GM19395 (cell line): ENCODE data around the gene R3HDML.
"Not testable (repeated sequence)": the region's sequence is repeated elsewhere in the genome, so short reads cannot be mapped to it uniquely, and the experiment has no call there.

Experiments
- ATAC-seq: cut with Tn5 transposase; IDR thresholded peaks from one replicate; pipeline ENCODE4 v1.9.1; 2021; ENCODE audit warnings: mild to moderate bottlenecking, moderate library complexity; ENCODE audit not compliant: unreplicated experiment

Gene R3HDML

DNA sequence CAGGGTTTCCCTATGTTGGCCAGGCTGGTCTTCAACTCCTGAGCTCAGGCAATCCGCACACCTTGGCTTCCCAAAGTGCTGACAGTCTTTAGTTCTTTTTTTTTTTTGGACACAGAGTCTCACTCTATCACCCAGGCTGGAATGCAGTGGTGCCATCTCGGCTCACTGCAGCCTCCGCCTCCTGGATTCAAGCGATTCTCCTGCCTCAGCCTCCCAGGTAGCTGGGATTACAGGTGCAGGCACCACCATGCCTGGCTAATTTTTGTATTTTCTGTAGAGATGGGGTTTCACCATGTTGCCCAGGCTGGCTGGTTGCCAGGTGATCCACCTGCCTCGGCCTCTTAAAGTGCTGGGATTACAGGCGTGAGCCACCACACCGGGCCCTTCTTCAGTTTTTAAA lies 9.1 kb upstream of the R3HDML start:
- not testable (repeated sequence) for ATAC-seq

DNA sequence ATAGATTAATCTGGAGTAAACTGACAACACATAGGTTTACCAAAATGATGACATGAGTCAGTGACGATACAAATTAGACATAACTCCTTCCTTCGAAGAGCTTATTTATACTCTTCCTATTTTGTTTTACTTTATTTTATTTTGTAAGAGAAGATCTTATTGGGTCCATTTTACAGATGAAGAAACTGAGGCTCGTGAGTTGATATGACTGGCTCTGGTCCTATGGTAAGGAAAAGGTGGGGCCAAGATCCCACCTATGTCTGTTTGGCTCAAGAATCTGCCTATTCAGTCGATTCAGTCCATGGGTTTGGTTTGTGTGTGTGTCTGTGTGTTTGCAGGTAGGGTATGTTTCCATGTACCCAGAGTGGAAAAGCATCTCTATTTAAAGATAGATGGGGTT lies 8.4 kb upstream of the R3HDML start:
- ATAC-seq = no peak

DNA sequence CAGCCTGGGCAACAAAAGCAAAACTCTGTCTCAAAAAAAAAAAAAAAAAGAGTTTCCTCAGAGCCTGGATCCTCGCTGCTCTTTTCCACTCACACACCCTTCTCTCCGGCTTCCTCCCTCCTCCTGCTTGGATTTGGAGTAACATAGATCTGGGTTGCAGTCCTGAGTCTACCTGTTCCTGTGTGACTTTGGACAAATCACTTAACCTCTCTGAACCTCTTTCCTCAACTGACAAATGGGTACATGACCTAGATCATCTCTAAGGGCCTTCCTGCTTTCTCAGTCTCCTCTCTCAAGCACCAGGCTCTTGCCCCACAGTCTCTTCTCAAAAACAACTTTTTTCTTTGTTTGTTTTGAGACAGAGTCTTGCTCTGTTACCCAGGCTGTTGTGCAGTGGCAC lies 5.6 kb upstream of the R3HDML start:
- ATAC-seq = no peak

DNA sequence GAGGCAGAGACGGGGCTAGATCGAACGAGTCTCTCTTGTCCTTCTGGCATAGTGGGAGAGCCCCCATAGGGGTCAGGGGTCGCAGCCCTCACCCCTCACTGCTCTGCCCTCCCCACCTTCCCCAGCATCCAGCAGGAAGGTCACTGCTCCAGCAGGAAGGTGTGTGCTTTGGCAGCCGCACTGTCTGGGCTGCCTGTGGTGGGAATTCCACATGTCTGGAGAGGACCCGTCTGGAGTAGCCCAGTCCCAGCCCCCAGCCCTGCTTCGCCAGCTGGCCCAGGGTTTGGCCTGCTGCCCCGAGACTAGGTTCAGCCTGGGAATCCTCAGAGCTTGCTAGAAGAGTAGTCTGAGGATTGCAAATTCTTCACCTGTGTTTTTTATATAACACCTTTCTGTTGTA lies 2.5 kb upstream of the R3HDML start:
- ATAC-seq = no peak

DNA sequence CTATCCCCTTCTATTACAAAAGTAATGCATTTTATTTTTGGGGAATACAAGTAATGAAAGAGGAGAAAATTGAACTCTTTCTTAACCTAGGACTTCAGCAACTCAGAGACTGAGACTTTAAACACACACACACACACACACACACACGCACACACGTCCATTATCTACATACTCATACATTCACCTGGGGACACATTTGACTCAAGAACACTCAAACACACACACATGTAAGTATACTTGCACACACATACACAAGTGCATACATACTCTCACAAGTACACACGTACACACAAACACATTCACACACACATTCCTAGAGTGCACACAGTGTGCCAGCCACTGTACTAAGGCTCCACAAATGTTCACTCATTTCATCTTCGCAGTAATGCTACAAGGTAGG lies 2.1 kb upstream of the R3HDML start:
- no peak for ATAC-seq

DNA sequence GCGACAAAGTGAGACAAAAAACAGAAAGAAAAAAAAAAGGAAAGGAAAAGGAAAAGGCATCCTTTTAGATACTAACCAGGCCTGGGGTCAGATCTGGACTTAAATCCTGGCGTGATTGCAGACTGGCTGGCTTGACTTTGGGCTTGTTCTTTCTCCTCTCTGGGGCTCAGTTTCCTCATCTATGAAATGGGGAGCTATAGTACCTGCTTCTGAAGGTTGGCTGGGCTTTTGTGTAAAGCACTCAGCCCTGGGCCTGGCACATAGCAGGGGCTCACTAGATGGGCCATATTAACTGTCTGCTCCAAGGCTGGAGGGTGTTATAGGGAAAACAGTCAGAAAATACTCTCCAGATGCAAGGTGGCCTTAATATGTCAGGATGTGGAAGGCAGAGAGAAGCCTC lies 1.2 kb upstream of the R3HDML start:
- no peak for ATAC-seq

DNA sequence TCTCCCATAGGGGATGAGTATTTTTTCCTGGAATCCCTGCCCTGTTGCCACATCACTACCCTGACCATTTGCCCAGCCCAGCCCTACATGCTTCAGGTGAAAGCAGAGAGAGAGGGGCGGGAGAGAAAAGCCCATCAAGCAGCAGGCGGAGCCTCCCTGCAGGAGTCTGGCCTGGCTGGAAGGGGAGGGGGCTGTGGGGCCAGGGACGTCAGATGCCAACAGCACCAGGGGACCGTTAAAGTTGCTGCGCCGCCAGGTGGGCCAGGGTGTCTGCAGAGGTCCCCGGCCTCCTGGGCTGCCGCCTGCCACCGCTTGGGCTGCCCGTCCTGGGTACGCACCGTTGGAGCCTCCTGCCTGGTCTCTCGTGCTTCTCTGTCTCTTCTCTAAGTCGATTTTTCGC lies 757 bp upstream of the R3HDML start:
- ATAC-seq = no peak

DNA sequence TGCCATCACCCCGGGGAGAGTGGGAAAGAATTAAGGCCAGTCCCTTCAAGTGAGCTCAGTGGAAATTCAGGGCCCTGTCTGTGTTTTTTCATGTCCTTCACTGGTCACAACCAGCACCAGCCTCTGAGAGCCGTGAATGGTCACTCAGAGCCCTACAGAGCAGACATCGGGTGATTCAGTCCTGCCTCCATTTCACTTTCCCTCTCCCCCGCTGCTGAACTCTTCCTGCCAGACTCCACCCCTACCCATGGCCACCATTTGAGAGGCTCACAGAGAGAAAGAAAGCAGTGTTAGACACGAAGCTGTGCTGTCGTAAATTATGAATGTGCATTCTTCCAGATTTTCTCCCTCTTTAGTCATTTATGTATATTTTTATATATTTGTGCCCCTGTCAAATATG lies 5.4 kb downstream of the R3HDML start:
- no peak for ATAC-seq

DNA sequence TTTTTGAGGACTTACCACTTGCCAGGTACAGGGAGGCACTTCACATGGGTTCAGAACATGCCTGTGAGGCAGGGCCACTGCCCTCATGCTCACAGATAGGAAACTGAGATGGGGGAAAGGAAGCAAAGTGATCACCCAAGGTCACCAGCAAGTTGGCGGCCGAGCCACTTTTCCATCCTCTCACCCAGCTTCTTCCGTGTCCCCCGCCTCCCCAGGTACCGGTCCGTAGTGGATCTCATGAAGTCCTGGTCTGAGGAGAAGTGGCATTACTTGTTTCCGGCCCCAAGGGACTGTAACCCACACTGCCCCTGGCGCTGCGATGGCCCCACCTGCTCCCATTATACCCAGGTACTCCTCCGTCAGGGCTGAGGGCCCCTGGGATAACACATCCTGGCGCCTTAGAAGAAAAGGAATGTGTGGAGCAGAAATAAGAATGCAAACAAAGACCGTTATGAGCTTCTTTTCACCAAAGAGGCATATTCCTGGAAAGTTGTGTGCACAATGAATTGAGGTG lies 6.4 kb downstream of the R3HDML start:
- ATAC-seq = no peak

DNA sequence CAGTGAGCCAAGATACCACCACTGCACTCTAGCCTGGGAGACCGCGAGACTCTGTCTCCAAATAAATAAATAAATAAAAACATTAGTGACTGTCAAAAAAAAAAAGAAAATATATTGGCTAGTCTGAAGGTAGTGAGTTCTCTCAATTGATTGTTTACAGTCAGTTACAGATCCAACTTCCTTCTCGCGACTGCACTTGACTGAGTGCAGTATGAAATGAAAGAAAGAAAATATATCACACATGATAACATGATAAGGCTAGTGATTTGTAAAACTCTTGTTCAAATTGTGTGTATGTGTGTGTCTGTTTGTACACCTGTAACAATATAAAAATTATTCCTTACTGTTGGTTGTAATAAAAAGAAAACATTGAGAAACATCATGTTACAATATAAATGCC lies 7.9 kb downstream of the R3HDML start:
- ATAC-seq = no peak

DNA sequence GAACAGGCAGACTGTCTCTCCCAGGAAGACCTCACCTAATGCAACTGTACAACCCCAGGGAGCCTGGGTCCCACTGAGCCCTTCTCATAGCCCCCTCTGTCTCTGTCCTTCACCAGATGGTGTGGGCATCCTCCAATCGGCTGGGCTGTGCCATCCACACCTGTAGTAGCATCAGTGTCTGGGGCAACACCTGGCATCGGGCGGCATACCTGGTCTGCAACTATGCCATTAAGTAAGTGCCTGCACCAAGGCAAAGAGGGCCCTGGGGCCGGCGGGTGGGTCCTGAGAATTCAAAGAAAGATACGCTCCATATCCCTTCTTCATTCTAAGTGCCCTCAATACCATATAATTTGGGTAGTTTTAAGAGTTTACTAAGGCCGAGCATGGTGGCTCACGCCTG lies 8.3 kb downstream of the R3HDML start:
- no peak for ATAC-seq

DNA sequence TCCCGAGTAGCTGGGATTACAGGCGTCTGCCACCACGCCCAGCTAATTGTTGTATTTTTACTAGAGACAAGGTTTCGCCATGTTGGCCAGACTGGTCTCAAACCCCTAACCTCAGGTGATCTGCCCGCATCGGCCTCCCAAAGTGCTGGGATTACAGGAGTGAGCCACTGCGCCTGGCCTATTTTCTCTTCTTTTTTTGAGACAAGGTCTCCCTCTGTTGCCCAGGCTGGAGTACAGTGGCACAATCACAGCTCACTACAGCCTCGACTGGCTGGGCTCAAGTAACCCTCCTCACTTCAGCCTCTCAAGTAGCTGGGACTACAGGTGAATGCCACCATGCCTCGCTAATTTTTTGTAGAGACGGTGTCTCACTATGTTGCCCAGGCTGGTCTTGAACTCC lies 9.1 kb downstream of the R3HDML start:
- not testable (repeated sequence) for ATAC-seq

DNA sequence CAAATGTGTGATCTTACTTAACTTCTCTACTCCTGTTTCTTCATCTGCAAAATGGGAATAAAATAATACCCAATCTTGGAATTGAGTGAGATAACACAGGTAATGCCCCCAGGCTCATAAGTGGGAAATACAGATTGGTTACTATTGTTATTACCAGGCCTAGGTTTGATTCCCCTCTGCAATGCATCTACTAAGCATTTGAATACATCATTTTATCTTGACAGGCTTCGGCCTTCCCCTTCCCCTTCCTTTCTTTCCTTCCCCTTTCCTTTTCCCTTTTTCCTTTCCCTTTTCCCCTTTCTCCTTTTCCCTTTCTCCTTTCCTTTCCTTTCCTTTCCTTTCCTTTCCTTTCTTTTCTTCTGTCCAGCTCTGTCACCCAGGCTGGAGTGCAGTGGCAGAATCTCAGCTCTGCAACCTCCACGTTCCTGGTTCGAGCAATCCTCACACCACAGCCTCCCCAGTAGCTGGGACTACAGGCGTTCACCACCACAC lies 11.4 kb downstream of the R3HDML start:
- ATAC-seq = no peak

DNA sequence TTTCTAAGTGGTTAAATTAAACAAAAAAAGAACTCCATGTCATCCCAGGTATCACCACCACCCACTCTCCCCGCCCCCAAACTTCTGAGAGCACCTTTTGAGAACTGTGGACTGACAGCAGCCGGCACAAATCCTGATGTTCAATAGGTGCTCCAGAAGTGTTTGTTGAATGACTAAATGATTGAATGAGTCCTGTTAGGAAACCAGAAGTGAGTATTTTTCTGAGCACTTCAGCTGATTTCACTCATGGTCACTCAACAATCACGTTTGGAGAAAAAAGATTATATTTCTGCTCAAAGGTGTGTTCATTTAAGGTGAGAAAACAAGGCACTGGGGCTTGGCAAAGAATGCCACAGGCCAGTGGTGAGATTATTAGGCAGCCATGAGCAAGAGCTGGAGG lies 12.5 kb downstream of the R3HDML start:
- no peak for ATAC-seq

DNA sequence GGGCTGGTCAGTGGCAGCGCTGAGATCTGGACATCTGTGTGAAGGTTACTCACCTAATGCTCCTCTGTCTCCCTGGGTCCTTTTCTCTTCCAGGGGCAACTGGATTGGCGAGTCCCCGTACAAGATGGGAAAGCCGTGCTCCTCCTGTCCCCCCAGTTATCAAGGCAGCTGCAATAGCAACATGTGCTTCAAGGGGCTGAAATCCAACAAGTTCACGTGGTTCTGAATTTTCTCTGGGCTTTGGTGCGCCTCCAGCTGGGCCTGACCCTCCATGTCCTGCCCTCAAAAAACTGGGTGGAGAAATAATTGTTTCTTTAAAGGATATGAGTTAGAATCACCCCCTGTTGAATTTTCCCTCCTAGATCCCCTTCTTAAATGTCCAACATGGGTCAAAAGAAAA lies 13.7 kb downstream of the R3HDML start:
- ATAC-seq = no peak

DNA sequence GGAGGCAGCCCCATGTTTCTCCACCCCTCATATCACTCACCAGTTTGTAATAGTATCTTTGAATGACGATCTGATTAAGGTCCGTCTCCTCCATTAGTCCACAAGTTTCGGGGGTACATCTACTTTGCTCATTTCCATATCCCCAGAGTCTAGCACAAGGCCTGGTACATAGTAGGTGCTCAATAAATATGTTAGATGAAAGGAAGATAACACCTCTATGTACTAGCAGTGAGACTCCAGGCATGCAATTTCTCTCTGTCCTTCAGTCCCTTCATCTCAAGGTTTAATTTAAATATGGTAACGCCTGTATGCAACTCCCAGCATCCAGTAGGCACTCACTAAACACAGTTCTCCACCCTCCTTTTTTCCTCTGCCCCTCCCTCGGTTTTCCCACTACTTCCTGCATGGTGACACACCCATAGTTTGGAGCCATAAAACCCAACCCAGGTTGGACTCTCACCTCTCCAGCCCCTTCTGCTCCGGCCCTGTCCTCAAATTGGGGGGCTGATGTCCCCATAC lies 18.2 kb downstream of the R3HDML start:
- ATAC-seq = no peak

DNA sequence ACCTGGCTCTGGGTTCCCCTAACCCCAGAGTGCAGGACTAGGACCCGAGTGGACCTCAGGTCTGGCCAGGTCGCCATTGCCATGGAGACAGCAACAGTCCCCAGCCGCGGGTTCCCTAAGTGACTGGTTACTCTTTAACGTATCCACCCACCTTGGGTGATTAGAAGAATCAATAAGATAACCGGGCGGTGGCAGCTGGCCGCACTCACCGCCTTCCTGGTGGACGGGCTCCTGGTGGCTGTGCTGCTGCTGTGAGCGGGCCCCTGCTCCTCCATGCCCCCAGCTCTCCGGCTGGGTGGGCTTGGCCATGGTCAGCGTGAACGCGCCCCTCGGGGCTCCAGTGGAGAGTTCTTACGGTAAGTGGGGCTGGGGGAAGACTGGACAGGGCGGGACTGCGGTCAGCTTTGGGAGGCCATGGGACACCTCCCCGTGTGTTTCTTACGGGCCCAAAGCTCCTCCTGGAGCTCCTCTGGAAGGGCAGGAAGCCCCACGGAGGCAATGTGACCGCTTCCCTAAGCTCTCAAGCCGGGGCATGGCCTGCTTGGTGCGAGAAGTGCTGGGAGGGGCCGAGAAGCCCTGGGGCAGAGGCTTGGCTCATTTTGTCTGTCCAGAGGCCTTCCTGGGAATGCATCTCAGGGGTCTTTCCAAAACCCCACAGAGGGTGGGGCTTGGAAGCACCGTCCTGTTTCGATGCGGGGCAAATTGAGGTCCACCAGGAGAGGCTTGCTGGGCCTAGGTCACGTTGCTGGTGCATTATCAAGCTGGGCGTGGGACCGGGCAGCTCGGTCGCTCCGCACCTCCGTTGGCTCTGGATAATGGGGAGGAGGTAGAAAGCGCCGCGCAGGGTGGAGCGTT lies 18.9 kb downstream of the R3HDML start, which contains the start of gene HNF4A:
Gene HNF4A (plus strand): TSS at position 202 of the 855 bp plus-strand sequence. CDS start 106 bp downstream, at position 308.
- ATAC-seq = no peak

DNA sequence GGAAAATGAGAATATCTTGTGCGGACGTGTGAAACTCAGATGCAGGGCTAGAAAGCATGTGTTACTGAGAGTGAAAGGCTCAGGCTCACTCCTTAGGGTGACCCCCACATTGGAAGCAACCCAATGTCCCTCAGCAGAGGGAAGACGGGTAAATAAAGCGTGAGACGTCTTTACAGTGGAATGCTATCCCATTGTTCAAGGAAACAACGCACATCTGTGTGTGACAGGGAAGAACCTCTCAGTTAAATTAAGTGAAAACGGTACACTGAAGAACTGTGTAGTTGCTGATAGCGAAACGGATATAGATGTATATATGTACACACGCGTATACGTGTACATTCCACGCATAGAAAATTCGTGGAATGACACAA lies 19.5 kb downstream of the R3HDML start:
- ATAC-seq = no peak

DNA sequence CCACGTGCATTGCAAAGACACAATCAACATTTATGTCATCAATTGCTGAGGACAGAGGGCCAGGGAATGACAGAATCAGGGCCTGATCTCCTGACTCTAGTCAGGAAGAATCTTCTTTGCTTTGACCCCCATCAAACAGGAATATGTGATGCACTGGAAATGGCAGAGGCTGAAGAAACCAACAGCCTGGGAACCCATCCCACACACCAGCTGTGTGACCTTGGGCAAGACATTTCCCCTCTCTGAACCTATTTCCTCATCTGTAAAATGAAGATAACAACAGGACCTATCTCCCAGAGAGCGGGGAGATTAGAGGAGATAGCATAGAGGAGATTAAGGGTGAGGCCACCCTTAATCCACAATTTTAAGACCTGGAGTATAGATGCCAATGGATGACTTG lies 20.2 kb downstream of the R3HDML start:
- no peak for ATAC-seq

DNA sequence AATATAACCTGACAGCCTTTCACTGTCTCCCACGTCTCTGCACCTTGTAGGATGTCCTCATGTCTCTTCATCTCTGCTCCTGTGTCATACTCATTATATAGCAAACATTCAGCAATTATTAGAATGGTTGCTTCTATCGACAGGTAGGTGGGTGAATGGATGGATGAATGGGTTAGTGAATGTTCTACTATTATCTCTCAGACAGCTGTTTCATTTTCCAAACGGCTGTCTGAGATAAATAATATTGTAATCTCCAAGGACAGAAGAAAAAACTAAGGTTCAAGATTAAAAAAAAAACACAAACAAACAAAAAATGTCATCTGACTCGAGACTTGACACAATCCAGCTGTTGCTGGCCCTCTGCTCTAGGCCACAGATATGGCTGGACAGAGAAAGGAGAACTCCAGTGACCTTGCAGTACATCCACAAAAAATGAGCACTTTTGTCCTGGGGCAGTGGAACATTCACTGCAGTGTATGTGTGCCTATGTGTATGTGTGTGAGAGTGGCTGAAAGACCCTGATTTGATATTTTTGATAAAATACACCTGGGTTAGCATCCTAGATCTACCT lies 20.8 kb downstream of the R3HDML start:
- ATAC-seq = no peak

DNA sequence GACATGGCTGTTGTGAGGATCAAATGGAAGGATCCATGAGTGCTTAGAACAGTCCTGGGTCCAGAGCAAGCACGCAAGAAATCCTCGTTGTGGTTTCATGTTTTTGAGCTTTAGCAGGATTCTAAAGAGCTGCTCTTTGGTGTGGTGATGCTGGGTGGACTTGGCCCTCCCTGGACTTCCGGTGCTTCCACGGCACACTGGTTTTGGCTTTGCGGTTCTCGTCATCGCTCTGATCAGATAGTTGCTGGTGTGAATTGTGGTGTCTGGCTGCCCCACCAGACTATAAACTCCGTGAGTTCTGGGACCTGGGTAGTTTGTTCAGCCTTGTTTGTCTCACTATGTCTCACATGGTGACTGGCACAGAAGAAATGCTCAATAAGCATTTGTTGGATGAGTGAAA lies 21.9 kb downstream of the R3HDML start:
- ATAC-seq = no peak

DNA sequence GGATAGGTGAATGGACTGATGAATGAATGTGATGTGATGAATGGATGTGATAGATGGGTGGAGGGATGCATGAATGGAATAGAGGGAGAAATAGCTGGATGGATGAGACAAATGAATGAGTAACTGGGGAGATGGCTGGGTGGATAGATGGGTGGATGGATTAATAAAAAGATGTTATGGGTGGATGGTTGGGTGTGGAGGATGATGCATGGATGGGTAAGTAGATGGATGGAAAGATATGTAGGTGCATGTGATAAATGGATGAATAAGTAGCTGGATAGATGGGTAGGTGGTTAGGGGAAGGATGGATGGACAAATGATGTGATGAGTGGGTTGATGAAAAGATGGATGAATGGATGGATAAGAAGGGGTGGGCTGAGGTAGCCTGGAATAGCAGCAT lies 23.4 kb downstream of the R3HDML start:
- ATAC-seq = no peak
